ENCODE results near the gene LRMDA. TPM values are rescaled to one million over a fixed set of nuclear protein-coding genes. Genes with fewer than 3 reads are reported as not detected.

The LRMDA gene
- total and polyA plus RNA-seq, 2 donors (not counting 3 experiments of a cell fraction or from before 2014, with no cell fraction given) = 9.7 to 18.0 TPM

- ChIA-PET POLR2A (no interaction called here), CTCF (no interaction called here)
- TF ChIP-seq MYC (IDR thresholded peaks at IDR 0.05; ENCODE audit: low read depth, low read length) (no peak), POLR2A (IDR thresholded peaks at IDR 0.05; ENCODE audit: low read depth, low read length) (no peak), JUN (IDR thresholded peaks at IDR 0.05; ENCODE audit: borderline replicate concordance, insufficient read depth, insufficient read length, low read depth) (no peak), POLR2AphosphoS5 (IDR thresholded peaks at IDR 0.05; ENCODE audit: insufficient read depth, low read depth, low read length) (no peak), FOS (IDR thresholded peaks at IDR 0.05; ENCODE audit: borderline replicate concordance, insufficient read depth, low read length) (no peak), GATA2 (IDR thresholded peaks at IDR 0.05; ENCODE audit: insufficient read depth, insufficient read length, low read depth, low read length) (no peak), EZH2 (IDR thresholded peaks at IDR 0.05; ENCODE audit: borderline replicate concordance, low read depth, low read length, severe bottlenecking) (no peak), MAX (IDR thresholded peaks at IDR 0.05; ENCODE audit: insufficient read depth, insufficient read length) (no peak)
- TF ChIP-seq, protein P1, sequence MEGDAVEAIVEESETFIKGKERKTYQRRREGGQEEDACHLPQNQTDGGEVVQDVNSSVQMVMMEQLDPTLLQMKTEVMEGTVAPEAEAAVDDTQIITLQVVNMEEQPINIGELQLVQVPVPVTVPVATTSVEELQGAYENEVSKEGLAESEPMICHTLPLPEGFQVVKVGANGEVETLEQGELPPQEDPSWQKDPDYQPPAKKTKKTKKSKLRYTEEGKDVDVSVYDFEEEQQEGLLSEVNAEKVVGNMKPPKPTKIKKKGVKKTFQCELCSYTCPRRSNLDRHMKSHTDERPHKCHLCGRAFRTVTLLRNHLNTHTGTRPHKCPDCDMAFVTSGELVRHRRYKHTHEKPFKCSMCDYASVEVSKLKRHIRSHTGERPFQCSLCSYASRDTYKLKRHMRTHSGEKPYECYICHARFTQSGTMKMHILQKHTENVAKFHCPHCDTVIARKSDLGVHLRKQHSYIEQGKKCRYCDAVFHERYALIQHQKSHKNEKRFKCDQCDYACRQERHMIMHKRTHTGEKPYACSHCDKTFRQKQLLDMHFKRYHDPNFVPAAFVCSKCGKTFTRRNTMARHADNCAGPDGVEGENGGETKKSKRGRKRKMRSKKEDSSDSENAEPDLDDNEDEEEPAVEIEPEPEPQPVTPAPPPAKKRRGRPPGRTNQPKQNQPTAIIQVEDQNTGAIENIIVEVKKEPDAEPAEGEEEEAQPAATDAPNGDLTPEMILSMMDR (IDR thresholded peaks at IDR 0.05; ENCODE audit: extremely low read depth in 1 of 2, insufficient read depth in 1 of 2, low read depth in 1 of 2, low read length in 2 of 2) = no peak
- H3K9me1 ChIP-seq (replicated peaks; ENCODE audit: control insufficient read depth, extremely low read depth, insufficient read depth, low read length) = no peaks in the 10 kb centered on the region
- no peak overlapping the region for H3K9ac ChIP-seq (replicated peaks; ENCODE audit: extremely low read depth, insufficient read depth, low read length)
- H3K4me3 ChIP-seq (replicated peaks in 1 of 3; ENCODE audit: insufficient read depth in 1 of 3, low read depth in 1 of 3, low read length in 3 of 3) = no peak overlapping the region
- dilution Hi-C loops (cut with MboI; ENCODE audit: extremely low pct_ligation_motif_present, low sequenced_read_pairs) = no loop called here
- H3K9me3 ChIP-seq (replicated peaks; ENCODE audit: control insufficient read depth, insufficient read depth, low read length) = no peaks in the 10 kb centered on the region
- no peaks in the 10 kb centered on the region for H3K36me3 ChIP-seq (ENCODE audit: control insufficient read depth in 2 of 2, extremely low read depth in 1 of 2, insufficient read depth in 2 of 2, low read length in 2 of 2)
- H2AFZ ChIP-seq (ENCODE audit: low read depth, low read length) = no peak overlapping the region
- H3K27me3 ChIP-seq (ENCODE audit: control insufficient read depth in 2 of 2, insufficient read depth in 2 of 2, low read length in 2 of 2) = no peaks in the 10 kb centered on the region
- no peak overlapping the region for H3K4me2 ChIP-seq (ENCODE audit: insufficient read depth, low read length)
- no peaks in the 10 kb centered on the region for H3K4me1 ChIP-seq (ENCODE audit: control insufficient read depth, extremely low read depth, insufficient read depth, low read length)
- no peak overlapping the region for H3K27ac ChIP-seq (ENCODE audit: insufficient read depth, low read depth, low read length)
- FAIRE-seq = no peak
- no peak for DNase-seq (ENCODE audit: low read depth, low spot score)
- intact Hi-C loops (cut with micrococcal nuclease) = no loop called here
- no peaks in the 10 kb centered on the region for H3K79me2 ChIP-seq (ENCODE audit: control insufficient read depth, insufficient read depth, low read length)
- no peaks in the 10 kb centered on the region for H4K20me1 ChIP-seq (replicated peaks; ENCODE audit: control insufficient read depth, extremely low read depth, insufficient read depth, low read length)
- BruUV-seq (replicated peaks) = no TSS peak
These were observed 75.5 kb downstream of the LRMDA start for GRCh38 chr10:75506930-75507329.
